Adrenal gland (tissue), 5 donors: ENCODE results near the gene CORO1C.

ENCODE experiments used
- POLR2A ChIP-seq, 2 donors: fragments of 450-650 bp; IDR thresholded peaks; one replicate each; pipeline ENCODE4 v1.6.1; 2017; ENCODE audit warnings: antibody characterized with exemption in 2 of 2, mild to moderate bottlenecking in 2 of 2, moderate library complexity in 1 of 2
- TF ChIP-seq, protein P1 (sequence below), 6 experiments: fragments of 450-650 bp in 4 of 6; fragments of 200-600 bp in 2 of 6; sonication (generic) in 1 of 6; IDR thresholded peaks; 1 replicate in 5 of 6; 2 replicates in 1 of 6; pipeline versions ENCODE4 v1.5.1 to v1.8.0; 2016 to 2021; ENCODE audit warnings: antibody characterized with exemption in 6 of 6, mild to moderate bottlenecking in 2 of 6, moderate library complexity in 1 of 6
- donor health status: DM: no; HTN: no; CAD: no.

- no peak for TF ChIP-seq POLR2A (IDR thresholded peaks at IDR 0.05)
- TF ChIP-seq, protein P1, sequence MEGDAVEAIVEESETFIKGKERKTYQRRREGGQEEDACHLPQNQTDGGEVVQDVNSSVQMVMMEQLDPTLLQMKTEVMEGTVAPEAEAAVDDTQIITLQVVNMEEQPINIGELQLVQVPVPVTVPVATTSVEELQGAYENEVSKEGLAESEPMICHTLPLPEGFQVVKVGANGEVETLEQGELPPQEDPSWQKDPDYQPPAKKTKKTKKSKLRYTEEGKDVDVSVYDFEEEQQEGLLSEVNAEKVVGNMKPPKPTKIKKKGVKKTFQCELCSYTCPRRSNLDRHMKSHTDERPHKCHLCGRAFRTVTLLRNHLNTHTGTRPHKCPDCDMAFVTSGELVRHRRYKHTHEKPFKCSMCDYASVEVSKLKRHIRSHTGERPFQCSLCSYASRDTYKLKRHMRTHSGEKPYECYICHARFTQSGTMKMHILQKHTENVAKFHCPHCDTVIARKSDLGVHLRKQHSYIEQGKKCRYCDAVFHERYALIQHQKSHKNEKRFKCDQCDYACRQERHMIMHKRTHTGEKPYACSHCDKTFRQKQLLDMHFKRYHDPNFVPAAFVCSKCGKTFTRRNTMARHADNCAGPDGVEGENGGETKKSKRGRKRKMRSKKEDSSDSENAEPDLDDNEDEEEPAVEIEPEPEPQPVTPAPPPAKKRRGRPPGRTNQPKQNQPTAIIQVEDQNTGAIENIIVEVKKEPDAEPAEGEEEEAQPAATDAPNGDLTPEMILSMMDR (IDR thresholded peaks at IDR 0.05) = no peak
These were observed 74.1 kb downstream of the CORO1C start for GRCh38 chr12:108657130-108657745.
